ENCODE results near the gene RAB8B.

Gene RAB8B

DNA sequence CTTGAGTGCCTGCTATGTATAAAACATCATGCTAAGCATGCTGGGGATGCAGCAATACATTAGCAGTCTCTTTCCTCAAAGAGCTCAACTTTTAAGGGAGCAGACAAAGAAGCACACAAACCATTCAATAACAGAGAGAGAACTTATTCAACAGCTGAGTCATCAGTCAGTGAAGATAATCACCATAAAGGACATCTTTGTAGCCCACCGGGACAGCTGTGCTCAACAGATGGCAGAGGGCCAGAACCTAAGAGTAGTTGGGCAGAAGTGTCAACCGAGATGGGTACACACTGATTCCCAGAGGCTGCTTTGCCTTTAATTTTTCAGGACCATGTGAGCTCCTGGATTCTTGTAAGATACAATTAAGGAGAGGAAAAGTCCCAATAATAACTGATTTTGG, 4.2 kb upstream of the RAB8B start:
- DNase-seq (ENCODE audit: low read depth in 2 of 2): no peak

DNA sequence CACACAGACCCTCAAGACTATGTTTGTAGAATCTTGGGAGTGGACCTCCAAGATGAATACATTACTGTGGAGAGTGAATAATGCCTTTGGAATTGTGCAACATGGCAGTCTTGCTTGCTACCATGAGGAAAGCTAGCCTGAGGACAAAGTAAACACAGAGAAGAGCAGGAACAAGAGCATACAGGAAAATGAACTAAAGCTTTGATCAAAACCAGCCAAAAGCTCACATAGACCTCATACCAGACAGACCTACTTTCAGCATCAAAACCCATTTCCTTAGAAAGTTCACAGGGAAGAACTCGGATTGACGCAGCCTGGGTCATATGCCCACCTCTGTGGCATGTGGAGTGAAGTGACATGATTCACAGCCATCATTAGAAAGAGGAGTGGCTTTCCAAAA, 3.3 kb upstream of the RAB8B start:
- DNase-seq (ENCODE audit: low read depth in 2 of 2): no peak

DNA sequence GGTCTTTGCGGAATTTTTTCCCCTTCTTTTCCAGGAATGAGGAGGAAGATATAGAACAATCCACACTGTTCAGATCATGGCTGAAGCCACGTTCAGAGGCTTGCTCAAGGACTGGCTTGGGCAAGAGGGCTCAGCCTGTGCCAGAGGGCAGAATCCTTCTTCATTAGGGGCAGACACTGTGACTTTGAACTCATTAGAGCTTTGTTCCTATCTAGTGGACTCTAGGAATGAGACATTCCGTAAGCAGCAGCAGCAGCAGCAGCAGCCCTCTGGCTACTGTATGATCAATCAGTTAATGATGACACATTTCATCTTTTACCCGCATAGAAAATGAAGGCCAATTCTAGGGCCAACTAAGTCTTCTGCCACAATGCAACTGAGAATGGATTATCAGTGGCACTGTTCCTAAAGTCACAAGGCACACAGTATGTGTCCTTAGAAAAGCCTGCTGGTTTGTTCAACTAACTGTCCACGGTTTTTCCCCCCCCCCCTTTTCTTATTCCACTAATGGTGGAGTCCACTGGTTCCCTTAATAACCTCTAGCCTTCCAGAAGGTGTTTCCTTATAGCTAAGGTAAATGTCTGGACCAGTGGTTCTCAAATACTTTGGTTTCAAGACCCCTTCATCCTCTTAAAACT, 1.7 kb upstream of the RAB8B start:
- DNase-seq (ENCODE audit: low read depth in 2 of 2): no peak

DNA sequence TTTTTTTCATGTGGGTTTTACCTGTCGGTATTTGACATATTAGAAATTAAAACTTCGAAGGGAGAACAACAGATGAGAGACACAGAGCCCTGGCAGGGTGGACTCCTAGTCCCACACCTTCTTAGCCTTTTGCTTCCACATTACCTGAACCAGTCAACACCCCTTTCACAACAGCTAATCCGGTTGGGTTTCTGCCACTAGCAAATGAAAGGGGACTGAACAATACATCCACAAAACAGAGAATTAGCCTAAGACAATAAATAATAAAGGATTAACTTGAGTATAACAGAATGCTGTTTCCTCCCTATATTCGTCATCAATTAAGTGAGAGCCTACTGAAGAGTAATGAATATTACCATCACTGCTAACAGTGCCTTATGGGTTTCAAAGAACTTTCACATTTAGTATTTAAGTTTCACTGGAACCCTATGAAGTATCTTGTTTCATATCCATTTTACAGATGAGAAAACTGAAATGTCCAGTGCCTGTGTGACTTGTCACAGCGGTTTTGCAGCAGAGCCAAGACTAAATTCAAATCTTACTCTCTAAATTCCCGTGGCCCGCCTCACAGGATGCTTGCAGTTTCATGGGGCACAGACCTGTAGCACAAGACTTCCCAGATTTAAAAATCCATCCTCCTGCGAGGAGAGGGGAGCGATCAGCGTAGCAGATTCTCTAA, 1.0 kb upstream of the RAB8B start:
- DNase-seq (ENCODE audit: low read depth in 2 of 2): no peak

DNA sequence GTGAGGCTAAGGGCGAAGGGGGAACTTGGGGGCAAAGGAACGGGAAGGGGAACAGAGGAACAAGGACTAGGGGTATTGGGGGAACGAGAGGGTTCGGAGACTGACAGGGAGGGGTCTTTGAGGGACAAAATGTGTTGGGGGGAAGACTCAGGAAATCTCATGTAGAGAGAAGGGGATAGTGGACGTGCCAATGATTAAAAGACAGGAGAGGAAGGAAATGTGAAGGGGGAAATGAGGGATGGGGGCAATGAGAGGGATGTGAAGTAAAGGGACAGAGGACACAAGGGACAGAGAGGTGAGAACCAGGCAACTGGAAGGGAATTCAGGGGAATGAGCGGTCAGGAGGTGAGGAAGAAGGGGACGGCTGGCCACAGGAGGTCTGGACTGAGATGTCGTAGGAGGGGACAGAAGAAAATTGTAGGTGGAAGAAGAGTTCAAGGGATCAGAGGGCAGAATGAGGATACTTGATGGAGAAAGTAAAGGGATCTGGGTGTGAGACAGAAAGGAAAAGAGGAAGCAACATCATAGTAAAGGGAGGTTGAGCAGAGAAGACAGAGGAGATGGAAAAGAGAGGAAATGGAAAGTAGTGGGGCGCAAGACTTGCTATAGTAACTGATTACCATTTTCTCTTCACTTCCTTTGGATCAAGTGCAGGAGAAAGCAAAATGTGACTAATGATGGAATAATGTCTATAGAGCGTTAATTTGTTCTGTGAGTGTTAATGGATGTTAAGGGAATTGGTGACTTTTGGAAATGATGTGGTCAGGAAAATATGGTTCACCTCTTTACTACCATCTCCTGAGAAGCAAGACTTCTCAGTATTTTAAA, 749 bp downstream of the RAB8B start:
- DNase-seq (ENCODE audit: low read depth in 2 of 2): no peak

DNA sequence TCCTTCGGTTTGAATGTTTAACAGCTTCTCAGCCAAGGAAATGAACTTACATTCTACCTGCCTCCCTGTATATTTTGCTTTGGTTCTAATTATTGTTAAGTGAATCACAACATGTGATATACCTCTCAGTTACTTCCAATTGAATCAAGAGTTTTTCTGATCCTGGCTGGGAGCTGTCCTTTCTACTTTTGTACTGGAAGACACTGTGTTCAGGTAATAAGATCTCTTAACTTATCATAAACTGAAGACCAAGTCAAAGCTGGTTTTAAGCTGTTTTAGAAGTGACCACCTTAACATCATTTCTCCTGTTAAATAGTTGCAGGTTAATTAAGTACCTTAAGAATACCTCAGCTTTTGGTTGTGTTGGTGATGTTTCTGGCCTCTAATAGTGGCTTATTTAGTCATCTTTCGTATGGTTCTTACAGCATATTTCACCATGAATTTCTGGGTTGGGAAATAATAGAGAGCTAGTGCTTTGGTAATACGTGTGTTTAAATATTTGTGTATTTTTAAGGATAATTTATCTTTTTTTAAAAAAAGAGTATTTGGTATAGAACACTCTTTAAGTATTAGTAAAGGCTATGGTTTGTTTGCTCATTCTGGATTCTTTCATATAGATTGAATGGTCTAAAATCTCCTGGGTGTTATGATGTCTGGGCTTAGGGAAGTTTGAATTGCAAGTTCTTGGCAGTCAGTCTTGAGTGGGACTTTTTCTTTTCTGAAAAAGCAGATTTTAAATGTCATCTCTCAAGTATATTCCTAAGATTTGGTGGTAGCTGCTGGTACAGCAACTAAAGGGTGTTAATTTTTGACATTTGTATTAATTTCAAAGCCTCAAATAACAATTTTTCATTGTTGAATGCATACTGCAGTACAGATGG, 1.6 kb downstream of the RAB8B start:
- DNase-seq (ENCODE audit: low read depth in 2 of 2): no peak

DNA sequence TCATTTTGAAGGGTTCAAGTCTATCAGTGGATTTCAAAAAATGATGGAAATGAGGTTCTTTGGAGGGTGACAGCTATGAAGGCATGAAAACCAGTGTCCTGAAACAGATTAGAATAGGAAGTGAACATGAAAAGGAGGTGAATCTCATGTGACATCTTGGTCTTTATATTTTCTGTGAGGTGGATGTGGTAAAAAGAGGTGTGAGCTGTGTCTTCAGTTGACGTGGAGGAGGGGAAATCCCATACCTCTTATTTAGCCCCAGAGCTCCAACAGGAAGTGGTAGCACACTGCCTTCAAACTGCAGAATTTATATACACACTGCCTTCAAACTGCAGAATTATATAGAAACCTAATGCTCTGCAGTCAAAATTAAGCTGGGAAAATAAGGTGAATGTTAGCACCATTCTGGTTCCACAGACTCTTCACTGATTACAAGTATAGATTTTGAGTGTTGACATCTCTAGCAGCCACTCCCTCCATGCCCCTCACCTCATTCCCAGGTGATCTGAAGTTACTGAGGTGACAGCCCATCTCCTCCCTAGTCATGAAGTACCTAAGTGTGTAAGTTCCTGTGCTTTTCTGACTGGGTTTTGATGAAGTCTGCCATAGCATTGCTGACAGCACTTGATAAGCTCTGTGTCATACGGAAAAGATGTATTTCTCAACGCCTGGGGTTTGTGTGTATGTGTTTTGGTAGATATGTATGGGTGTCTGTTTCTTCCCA, 2.7 kb downstream of the RAB8B start:
- DNase-seq (ENCODE audit: low read depth in 2 of 2): no peak

DNA sequence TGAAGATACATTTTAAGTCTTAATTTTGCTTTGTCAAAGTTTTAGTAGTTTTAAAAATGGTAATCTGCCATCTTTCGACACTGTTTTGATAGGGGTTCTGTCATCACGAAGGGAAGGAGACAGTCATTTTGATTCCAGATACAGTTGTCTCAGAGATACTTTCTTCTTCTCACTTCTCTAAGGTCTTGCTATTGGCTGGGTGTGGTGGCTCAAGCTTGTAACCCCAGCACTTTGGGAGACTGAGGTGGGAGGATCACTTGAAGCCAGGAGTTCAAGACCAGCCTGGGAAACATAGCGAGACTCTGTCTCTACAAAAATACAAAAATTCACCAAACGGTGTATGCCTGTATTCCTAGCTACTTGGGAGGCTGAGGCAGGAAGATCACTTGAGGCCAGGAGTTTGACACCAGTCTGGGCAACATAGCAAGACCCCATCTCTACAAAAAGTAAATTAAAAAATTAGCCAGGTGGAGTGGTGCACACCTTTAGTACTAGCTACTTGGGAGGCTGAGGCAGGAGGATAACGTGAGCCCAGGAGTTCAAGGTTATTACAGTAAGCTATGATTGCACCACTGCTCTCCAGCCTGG, 3.3 kb downstream of the RAB8B start:
- DNase-seq (ENCODE audit: low read depth in 2 of 2): no peak

DNA sequence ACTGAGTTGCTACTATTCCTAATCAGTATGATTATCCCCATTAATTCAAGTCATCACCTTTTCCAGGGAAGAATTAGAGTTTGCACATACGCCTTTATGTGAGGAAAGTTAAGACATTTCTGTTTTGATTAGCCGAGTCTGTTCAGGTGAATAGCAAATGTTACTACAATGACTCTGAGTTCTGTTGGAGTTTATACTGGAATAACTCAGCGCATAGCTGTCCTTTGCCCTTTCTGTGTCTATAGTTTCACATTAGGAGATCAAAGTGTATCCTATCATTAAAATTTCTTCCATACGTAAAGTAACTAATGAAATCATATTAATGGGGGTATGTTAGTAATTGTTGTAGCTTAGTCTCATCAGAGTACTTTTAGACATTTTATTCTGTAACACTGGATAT, 4.9 kb downstream of the RAB8B start:
- no peak for DNase-seq (ENCODE audit: low read depth in 2 of 2)

DNA sequence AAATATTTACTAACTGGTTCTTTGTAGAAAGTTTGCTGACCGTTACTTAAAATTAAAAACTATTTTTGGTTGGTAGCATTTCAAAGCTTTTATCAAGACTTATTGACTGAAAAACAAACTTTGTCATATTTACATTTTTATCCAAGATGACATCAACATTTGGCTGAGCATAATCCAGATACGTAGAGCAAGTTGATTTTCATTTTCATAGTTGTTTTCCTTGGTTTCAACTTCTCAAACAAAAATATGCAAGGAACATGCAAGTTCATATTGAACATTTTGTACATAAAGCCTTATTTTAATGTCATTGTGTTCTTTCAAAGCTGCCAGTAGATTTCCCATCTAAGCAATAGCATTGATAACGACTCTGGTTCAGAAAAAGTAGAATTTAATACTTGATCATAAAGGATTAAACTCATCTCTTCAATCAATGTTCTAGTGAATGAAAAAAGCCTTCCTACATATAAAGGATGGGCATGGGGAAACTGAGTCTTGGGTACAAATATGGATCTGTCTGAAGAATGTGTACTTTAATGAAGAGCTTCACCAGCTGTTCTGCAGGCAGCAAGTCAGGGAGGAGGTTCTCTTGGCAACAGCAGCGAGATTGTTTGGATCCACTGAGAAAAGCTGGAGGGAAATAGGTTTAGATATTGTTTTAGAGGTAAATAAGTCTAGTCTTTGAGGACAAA, 5.6 kb downstream of the RAB8B start:
- no peak for DNase-seq (ENCODE audit: low read depth in 2 of 2)

DNA sequence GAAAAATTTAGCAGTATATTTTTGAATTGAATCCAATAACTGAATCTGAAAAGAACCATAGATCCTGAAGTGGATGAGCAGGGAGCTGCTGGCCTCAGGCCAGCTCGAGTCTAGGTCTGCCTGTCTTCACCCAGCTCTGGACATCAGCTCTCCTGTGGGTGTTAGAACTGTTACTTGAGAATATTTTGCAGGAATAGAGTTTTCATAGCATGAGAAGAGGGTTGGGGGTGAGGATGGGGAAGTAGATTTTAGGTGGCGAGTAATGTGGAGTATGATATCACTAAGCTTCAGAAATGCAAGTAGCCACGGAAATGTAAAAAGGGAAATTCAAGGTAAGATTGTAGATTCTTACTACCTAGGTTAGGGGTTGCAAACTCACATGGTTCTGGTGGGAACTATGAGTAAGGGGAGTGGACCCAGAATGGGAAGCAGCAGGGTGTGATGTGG, 6.2 kb downstream of the RAB8B start:
- no peak for DNase-seq (ENCODE audit: low read depth in 2 of 2)

DNA sequence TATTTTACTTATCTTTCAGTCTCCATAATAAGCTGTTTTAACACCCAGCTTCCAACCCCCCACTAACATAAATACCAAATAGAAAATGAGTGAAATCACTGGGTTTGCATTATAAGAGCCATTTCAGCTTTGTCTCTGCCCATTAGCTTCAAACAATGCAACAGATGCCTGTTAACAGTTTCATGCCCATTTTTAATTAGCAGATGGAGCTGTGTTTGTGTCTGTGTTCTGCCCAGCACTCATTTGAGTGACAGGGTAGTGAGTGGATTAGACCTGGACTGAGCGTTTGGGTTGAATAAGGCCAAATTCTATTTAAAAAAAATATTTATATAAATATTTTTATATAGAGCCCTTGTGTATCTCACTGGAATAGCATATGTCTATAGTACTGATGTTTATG, 7.4 kb downstream of the RAB8B start:
- no peak for DNase-seq (ENCODE audit: low read depth in 2 of 2)

DNA sequence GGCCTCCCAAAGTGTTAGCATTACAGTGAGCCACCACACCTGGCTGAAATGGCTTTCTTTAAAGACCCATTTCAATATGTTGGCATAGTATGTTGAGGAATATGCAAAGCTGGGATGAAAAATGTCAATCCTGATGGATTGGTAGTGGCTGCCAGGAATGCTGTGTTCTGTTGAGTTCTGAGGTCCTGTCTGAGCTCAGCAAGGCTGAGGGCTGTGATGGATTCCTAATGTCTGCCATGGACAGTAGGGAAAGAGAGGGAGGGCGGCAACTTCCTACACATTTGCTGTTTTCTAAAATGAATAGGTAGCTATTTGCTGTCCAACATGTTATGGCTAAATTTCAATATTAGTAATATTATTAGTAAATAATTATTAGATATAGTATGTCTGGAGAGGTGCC, 8.2 kb downstream of the RAB8B start:
- no peak for DNase-seq (ENCODE audit: low read depth in 2 of 2)

DNA sequence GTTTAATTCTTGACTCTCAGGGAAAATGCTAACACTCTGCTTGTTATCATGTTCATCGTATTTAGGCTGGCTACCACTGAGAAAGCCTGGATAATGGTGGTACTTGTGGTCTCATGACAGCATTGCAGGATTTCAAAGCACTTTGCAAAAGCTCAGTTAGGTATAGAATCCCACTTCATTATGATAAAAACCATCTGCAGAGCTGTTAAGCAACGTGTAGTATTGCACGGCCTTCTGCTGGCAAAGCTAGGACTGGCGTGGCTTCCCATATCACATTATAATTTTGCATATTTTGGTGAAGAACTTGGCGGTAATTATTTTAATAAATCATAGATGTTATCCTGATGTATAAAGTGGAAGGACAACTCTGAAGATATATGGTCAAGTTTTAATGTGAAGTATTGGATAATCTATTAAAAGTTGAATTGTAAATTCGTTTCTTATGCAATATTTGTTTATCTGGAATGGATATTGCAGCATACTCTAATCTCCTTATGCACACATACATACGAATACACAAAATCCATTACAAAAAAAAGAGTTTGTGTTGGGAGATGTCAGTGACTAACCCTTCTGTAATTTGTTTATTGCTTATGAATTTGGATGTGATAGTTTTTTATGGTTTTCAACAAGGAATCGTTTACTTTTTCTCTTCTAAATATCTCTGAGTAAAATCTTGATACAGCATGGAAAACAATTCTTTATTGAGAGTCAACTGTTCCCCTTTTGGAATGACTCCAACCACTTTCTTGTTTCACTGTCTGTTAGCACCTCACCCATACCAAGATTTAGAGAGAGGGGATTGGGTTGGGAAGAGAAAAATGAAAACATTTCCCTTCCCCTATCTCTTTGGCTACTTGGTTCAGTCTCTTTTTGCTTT, 9.2 kb downstream of the RAB8B start:
- DNase-seq (ENCODE audit: low read depth in 2 of 2): no peak

DNA sequence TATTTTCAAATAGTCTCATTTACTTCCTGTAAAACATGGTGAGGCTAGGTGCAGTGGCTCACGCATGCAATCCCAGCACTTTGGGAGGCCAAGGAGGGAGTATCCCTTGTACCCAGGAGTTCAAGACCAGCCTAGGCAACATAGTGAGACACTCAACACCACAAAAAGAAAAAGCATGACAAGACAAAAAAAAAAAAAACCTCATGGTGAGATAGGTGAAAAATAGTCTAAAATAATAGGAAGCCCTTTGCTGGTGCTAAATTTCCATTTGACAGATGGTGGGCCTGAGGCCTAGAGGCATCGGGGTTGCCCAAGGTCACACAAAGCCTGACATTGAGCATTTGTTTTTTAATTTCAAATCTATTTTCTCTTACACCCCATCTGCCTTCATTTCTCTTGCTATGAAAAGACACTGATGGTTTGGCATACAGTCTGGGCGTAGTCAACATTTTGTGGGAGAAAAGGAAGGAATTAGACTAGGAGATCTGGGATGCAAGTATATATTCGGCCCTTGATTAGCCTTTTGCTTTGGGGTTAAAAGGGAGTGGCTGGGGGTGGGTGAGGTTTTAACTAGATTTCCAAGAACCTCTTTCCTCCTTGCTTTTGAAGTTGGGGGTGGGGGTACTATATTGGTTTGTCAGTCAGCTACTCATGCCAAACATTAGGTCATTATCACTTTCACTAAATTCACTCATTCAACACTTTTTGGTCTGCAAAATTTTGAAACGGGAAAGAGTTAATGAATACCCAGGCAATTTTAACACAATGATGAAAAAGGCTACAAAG, 11.3 kb downstream of the RAB8B start:
- DNase-seq (ENCODE audit: low read depth in 2 of 2): no peak

DNA sequence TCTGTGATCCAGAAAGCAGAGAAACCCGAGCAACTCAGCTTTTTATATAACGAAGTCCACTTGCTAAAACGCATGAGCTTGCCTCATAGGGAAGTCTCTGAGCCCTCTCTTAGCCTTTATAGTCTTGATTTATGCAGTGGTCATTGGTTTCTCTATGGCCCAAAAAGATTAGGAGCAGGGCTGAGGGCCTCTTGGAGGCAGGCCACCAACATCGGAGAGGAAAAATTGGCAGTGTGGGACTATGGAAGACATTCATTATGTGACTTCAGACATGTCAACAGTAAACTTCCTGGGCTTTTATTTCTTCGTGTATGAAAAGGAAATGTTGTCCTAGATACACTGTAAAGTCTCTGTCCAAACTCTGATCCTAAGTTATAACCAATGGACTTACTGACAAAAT, 13.5 kb downstream of the RAB8B start:
- DNase-seq (ENCODE audit: low read depth in 2 of 2): no peak

DNA sequence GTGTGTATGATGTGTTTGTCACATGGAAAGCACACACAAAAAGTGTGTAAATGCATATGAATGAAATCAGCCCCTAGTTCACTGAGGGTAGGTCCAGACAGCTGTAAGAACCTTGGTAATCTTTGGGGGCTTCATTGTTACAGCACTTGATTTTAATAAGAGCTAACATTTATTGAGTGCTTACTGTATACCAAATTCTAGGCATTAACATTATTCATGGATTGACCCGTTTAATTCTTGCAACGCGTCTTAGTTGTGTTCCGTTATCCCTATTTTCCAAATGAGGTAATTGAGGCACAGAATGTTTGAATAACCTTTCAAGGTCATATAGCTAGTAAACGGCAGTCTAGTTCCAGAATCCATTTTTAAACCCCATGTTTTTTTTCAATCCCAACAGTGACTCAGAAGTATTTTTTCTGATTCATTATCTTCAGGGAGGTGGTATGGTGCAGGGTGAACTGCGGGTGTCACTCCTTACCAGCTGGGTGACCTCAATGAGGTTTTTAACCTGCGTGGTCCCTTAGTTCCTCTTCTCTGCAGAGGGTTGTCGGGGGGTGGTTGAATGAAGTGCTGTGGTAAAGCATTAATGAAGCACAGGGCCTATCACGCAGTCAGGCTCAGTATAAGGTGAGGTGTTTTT, 14.2 kb downstream of the RAB8B start:
- no peak for DNase-seq (ENCODE audit: low read depth in 2 of 2)

DNA sequence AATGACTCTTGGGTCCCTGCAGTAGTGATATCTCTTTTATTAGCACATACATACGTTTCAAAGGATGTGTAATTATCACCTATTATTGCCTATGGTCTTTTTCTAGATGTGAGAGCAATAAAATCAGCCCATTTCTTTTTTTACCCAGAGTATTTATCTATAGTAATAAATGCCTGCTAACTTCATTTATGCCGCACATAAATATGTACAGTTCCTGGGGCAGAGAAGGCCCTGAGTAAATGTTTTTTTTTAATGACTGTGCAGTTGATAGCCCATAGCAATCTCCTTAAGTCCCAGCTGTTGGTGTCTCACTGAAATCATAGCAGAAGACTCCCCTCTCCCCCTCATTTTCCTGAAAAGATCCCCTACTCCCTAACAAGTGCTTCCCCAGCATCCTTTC, 16.7 kb downstream of the RAB8B start:
- DNase-seq (ENCODE audit: low read depth in 2 of 2): no peak

Data from stimulated activated CD4-positive, alpha-beta T cell treated with anti-CD3 and anti-CD28 coated beads, Interleukin-15, amount 100 ng/mL, for 48 hours (primary cell).